ENCODE results near the gene JHY. TPM values are rescaled to one million over a fixed set of nuclear protein-coding genes. Genes with fewer than 3 reads are reported as not detected.

Gene JHY
- polyA plus RNA-seq, 1 of the 3 experiments (the other 2 are of a cell fraction) = 2.9 TPM

DNA sequence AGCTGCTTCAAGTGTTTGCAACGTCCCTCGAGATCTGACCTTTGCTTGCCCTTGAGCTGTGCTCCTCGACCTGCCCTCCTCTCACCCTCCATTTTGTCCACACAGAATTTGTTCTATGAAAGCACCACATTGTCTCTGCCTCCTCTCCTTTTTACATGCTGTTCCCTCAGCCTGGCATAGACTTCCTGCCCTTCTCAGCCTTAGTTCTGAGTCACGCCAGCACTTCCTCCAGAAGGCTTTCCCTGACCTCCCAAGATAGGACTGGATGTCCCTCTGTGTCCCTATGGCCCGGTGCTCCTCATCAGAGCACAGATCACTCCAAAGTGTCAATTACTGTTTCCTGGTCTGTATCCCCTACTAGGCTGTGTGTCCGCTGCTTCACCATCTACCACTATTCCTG is 16.2 kb downstream of the JHY start:
- CTCF ChIA-PET = interaction anchor here (1.1 to 1.6 kb wide), 2 partner anchors 35 to 124 kb away, joined by 3 to 5 read pairs; no protein-coding TSS in a partner anchor
- POLR2A ChIA-PET = interaction anchor here (1.0 kb wide), 1 partner anchor 16 kb away, joined by 3 read pairs; no protein-coding TSS in a partner anchor
- peaks cover 0 to 10% of the 10 kb centered on the region in 2 experiments for H3K36me3 ChIP-seq (replicated peaks in 1 of 2; ENCODE audit: control insufficient read depth in 1 of 2, insufficient read depth in 2 of 2, low read length in 1 of 2)
- no peaks in the 10 kb centered on the region for H3K9me2 ChIP-seq
- no peak overlapping the region for H3K4me2 ChIP-seq
- no peak overlapping the region for H2AFZ ChIP-seq (ENCODE audit: low read depth)
- 90% methylated on average over 6 of the region's 6 CpGs for WGBS (ENCODE audit: low lambda C conversion rate)
- peaks cover 11% of the 10 kb centered on the region for H3F3A ChIP-seq (replicated peaks; ENCODE audit: insufficient read depth)
- no peak overlapping the region for H3K9ac ChIP-seq
- no peak for DNase-seq
- TF ChIP-seq, protein P1, sequence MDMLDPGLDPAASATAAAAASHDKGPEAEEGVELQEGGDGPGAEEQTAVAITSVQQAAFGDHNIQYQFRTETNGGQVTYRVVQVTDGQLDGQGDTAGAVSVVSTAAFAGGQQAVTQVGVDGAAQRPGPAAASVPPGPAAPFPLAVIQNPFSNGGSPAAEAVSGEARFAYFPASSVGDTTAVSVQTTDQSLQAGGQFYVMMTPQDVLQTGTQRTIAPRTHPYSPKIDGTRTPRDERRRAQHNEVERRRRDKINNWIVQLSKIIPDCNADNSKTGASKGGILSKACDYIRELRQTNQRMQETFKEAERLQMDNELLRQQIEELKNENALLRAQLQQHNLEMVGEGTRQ (IDR thresholded peaks at IDR 0.05; ENCODE audit: borderline replicate concordance, low read depth, low read length) = no peak
- TF ChIP-seq JUND (IDR thresholded peaks at IDR 0.05) = no peak
- TF ChIP-seq, protein P2, sequence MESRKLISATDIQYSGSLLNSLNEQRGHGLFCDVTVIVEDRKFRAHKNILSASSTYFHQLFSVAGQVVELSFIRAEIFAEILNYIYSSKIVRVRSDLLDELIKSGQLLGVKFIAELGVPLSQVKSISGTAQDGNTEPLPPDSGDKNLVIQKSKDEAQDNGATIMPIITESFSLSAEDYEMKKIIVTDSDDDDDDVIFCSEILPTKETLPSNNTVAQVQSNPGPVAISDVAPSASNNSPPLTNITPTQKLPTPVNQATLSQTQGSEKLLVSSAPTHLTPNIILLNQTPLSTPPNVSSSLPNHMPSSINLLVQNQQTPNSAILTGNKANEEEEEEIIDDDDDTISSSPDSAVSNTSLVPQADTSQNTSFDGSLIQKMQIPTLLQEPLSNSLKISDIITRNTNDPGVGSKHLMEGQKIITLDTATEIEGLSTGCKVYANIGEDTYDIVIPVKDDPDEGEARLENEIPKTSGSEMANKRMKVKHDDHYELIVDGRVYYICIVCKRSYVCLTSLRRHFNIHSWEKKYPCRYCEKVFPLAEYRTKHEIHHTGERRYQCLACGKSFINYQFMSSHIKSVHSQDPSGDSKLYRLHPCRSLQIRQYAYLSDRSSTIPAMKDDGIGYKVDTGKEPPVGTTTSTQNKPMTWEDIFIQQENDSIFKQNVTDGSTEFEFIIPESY (IDR thresholded peaks at IDR 0.05; ENCODE audit: borderline replicate concordance, low read depth) = no peak
- TF ChIP-seq, protein P3, sequence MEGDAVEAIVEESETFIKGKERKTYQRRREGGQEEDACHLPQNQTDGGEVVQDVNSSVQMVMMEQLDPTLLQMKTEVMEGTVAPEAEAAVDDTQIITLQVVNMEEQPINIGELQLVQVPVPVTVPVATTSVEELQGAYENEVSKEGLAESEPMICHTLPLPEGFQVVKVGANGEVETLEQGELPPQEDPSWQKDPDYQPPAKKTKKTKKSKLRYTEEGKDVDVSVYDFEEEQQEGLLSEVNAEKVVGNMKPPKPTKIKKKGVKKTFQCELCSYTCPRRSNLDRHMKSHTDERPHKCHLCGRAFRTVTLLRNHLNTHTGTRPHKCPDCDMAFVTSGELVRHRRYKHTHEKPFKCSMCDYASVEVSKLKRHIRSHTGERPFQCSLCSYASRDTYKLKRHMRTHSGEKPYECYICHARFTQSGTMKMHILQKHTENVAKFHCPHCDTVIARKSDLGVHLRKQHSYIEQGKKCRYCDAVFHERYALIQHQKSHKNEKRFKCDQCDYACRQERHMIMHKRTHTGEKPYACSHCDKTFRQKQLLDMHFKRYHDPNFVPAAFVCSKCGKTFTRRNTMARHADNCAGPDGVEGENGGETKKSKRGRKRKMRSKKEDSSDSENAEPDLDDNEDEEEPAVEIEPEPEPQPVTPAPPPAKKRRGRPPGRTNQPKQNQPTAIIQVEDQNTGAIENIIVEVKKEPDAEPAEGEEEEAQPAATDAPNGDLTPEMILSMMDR (IDR thresholded peaks at IDR 0.05) = no peak
- no peak for TF ChIP-seq RCOR1 (IDR thresholded peaks at IDR 0.05; ENCODE audit: low read length)
- TF ChIP-seq GABPA (IDR thresholded peaks at IDR 0.05; ENCODE audit: low read depth) = no peak
- no peak for TF ChIP-seq TAF1 (IDR thresholded peaks at IDR 0.05; ENCODE audit: borderline replicate concordance, low read depth, low read length)
- TF ChIP-seq SIN3A (IDR thresholded peaks at IDR 0.05; ENCODE audit: borderline replicate concordance, low read depth, low read length) = no peak
- no peak for TF ChIP-seq NRF1 (IDR thresholded peaks at IDR 0.05; ENCODE audit: low read depth, low read length)
- no peak for TF ChIP-seq RAD21 (IDR thresholded peaks at IDR 0.05; ENCODE audit: low read length)
- TF ChIP-seq, protein P4, sequence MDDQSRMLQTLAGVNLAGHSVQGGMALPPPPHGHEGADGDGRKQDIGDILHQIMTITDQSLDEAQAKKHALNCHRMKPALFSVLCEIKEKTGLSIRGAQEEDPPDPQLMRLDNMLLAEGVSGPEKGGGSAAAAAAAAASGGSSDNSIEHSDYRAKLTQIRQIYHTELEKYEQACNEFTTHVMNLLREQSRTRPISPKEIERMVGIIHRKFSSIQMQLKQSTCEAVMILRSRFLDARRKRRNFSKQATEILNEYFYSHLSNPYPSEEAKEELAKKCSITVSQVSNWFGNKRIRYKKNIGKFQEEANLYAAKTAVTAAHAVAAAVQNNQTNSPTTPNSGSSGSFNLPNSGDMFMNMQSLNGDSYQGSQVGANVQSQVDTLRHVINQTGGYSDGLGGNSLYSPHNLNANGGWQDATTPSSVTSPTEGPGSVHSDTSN (IDR thresholded peaks at IDR 0.05) = no peak
- no peak for TF ChIP-seq TEAD4 (IDR thresholded peaks at IDR 0.05; ENCODE audit: borderline replicate concordance, insufficient read depth)
- no peak for TF ChIP-seq FOXM1 (IDR thresholded peaks at IDR 0.05; ENCODE audit: low read depth)
- TF ChIP-seq RFX5 (IDR thresholded peaks at IDR 0.05; ENCODE audit: low read length) = no peak
- no peak for TF ChIP-seq MXI1 (IDR thresholded peaks at IDR 0.05; ENCODE audit: low read depth, low read length)
- TF ChIP-seq EP300 (IDR thresholded peaks at IDR 0.05; ENCODE audit: borderline replicate concordance in 1 of 2, low read depth in 1 of 2, low read length in 1 of 2) = no peak
- TF ChIP-seq MEF2A (IDR thresholded peaks at IDR 0.05; ENCODE audit: borderline replicate concordance, low read depth) = no peak
- no peak for TF ChIP-seq GATA2 (CRISPR knock-in tag; IDR thresholded peaks at IDR 0.05)
- TF ChIP-seq NFIC (IDR thresholded peaks at IDR 0.05; ENCODE audit: borderline replicate concordance) = no peak
- H3K4me1 ChIP-seq (ENCODE audit: control insufficient read depth in 1 of 2, insufficient read depth in 2 of 2, low read depth in 1 of 2, low read length in 1 of 2) = no peaks in the 10 kb centered on the region; a peak in 1 of 4 replicates
- no peaks in the 10 kb centered on the region for H4K20me1 ChIP-seq (ENCODE audit: insufficient read depth)
- no peak overlapping the region for H3K27ac ChIP-seq (ENCODE audit: low read depth in 2 of 2, low read length in 1 of 2)
- no peaks in the 10 kb centered on the region for H3K9me3 ChIP-seq
- no peak overlapping the region for H3K4me3 ChIP-seq (ENCODE audit: low read depth in 2 of 2, low read length in 1 of 2)
- H3K27me3 ChIP-seq (ENCODE audit: insufficient read depth) = no peaks in the 10 kb centered on the region
- peaks cover 10% of the 10 kb centered on the region for H3K79me2 ChIP-seq (ENCODE audit: insufficient read depth)

Measured in SK-N-SH (cell line).